HCT116 (cell line): ENCODE data around the gene TSKU. TPM values are rescaled to one million over a fixed set of nuclear protein-coding genes. Genes with fewer than 3 reads are reported as not detected.

Experiments
- ATAC-seq: fragments of 200-7000 bp; cut with Tn5 transposase; 2 replicates; pipeline ENCODE4 v1.9.1; 2020; ENCODE audit warnings: mild to moderate bottlenecking, moderate library complexity
- BruUV-seq: library from RNA; stranded (reverse); fragments of 400-500 nt; replicated peaks from 2 replicates; lab custom pipeline; 2021; lab: Mats Ljungman, UMichigan
- CTCF ChIA-PET: fragments of 300-600 bp; sonication (Branson Sonifier 250); formaldehyde crosslinking; loops from one replicate; lab custom pipeline; 2021; ENCODE audit warnings: antibody characterized with exemption; lab: Charles Lee
- POLR2A ChIA-PET: fragments of 300-600, 350-600 bp; sonication (Branson Sonifier 250); formaldehyde crosslinking; loops from one replicate; lab custom pipeline; 2021; ENCODE audit warnings: antibody characterized with exemption; lab: Charles Lee
- RAD21 ChIA-PET, 2 experiments: fragments of 300-600 bp; sonication (Branson Sonifier 250); formaldehyde crosslinking; loops; one replicate each; lab custom pipeline; 2023; ENCODE audit warnings: low total read pairs in 2 of 2; ENCODE audit not compliant: uncharacterized antibody in 2 of 2, unreplicated experiment in 2 of 2, low non-redundant PET in 1 of 2; lab: Charles Lee
- DNase-seq: peaks from one replicate; pipeline ENCODE4 v3.0.0-alpha.2; 2010; ENCODE audit warnings: low read depth, low spot score
- H2AFZ ChIP-seq: fragments of 200-600 bp; shearing (Covaris generic), sonication (generic); 2 replicates; pipeline ENCODE4 v1.6.1; 2017; ENCODE audit warnings: low read depth, mixed run types, mixed read lengths, antibody characterized with exemption, low read length; ENCODE audit not compliant: poor library complexity, severe bottlenecking
- H3K27ac ChIP-seq: 2 replicates; pipeline ENCODE4 v1.5.1; 2012; ENCODE audit warnings: low read depth, low read length
- H3K27me3 ChIP-seq: fragments of 200-600 bp; sonication (generic); 2 replicates; pipeline ENCODE4 v1.6.1; 2016; ENCODE audit warnings: mixed run types, low read length, mixed read lengths; ENCODE audit not compliant: insufficient read depth
- H3K36me3 ChIP-seq, 2 experiments: fragments of 200-500 bp in 1 of 2; fragments of 200-600 bp in 1 of 2; sonication (Bioruptor generic) in 1 of 2; sonication (generic) in 1 of 2; 2 replicates each; pipeline versions ENCODE4 v1.5.1 to v1.6.1; 2014 to 2016; ENCODE audit warnings: low read length in 2 of 2, inconsistent platforms in 1 of 2, mixed read lengths in 1 of 2, mixed run types in 1 of 2; ENCODE audit not compliant: insufficient read depth in 2 of 2, control insufficient read depth in 1 of 2
- H3K4me1 ChIP-seq, 2 experiments: fragments of 200-600 bp in 1 of 2; sonication (generic) in 1 of 2; 2 replicates each; pipeline versions ENCODE4 v1.5.1 to v1.6.1; 2012 to 2017; ENCODE audit warnings: low read length in 2 of 2, inconsistent platforms in 1 of 2, mild to moderate bottlenecking in 1 of 2, mixed read lengths in 1 of 2, mixed run types in 1 of 2, moderate library complexity in 1 of 2; ENCODE audit not compliant: insufficient read depth in 2 of 2, control insufficient read depth in 1 of 2
- H3K4me2 ChIP-seq: fragments of 200-600 bp; sonication (generic); 2 replicates; pipeline ENCODE4 v1.6.1; 2017; ENCODE audit warnings: mixed run types, low read length, mixed read lengths
- H3K4me3 ChIP-seq, 2 experiments: fragments of 200-600 bp in 1 of 2; sonication (generic) in 1 of 2; replicated peaks in 1 of 2; 2 replicates each; pipeline ENCODE4 v1.5.1; 2011 to 2016; ENCODE audit warnings: low read length in 2 of 2, control low read depth in 1 of 2, low read depth in 1 of 2, mild to moderate bottlenecking in 1 of 2, mixed read lengths in 1 of 2, mixed run types in 1 of 2
- H3K79me2 ChIP-seq: fragments of 200-600 bp; sonication (generic); 2 replicates; pipeline ENCODE4 v1.6.1; 2017; ENCODE audit warnings: mild to moderate bottlenecking, mixed run types, low read length, moderate library complexity, mixed read lengths; ENCODE audit not compliant: insufficient read depth
- H3K9ac ChIP-seq: fragments of 200-600 bp; sonication (generic); 2 replicates; pipeline ENCODE4 v1.6.1; 2016; ENCODE audit warnings: low read length, mixed read lengths
- H3K9me2 ChIP-seq: fragments of 200-600 bp; sonication (generic), shearing (Covaris generic); 2 replicates; pipeline ENCODE4 v1.6.1; 2017; ENCODE audit warnings: mixed run types, mild to moderate bottlenecking, moderate library complexity; ENCODE audit not compliant: insufficient read depth
- H3K9me3 ChIP-seq, 2 experiments: fragments of 200-500 bp in 1 of 2; fragments of 200-600 bp in 1 of 2; sonication (Bioruptor generic) in 1 of 2; sonication (generic) in 1 of 2; 2 replicates each; pipeline ENCODE4 v1.6.1; 2014 to 2017; ENCODE audit warnings: low read length in 2 of 2, mixed read lengths in 2 of 2, inconsistent platforms in 1 of 2, low read depth in 1 of 2, mild to moderate bottlenecking in 1 of 2, mixed run types in 1 of 2, moderate library complexity in 1 of 2; ENCODE audit not compliant: control insufficient read depth in 1 of 2, insufficient read depth in 1 of 2
- H4K20me1 ChIP-seq: fragments of 200-600 bp; sonication (generic), shearing (Covaris generic); 2 replicates; pipeline ENCODE4 v1.6.1; 2017; ENCODE audit warnings: mixed run types, mild to moderate bottlenecking, moderate library complexity; ENCODE audit not compliant: insufficient read depth
- ATF3 ChIP-seq: IDR thresholded peaks from 2 replicates; pipeline ENCODE4 v1.6.1; 2012
- CBX3 ChIP-seq: IDR thresholded peaks from 2 replicates; pipeline ENCODE4 v1.6.1; 2012; ENCODE audit warnings: low read depth
- CTCF ChIP-seq, 3 experiments: fragments of 200-600 bp in 1 of 3; sonication (generic) in 1 of 3; IDR thresholded peaks in 2 of 3; conservative IDR thresholded peaks in 1 of 3; 2 replicates each; pipeline ENCODE4 v1.5.1; 2012 to 2017; ENCODE audit warnings: low read depth in 2 of 3, low read length in 2 of 3, antibody characterized with exemption in 1 of 3, borderline replicate concordance in 1 of 3, control low read depth in 1 of 3, mild to moderate bottlenecking in 1 of 3, mixed read lengths in 1 of 3, mixed run types in 1 of 3, moderate library complexity in 1 of 3; ENCODE audit not compliant: insufficient read depth in 1 of 3
- EZH2 ChIP-seq: fragments of 200-600 bp; sonication (generic); IDR thresholded peaks from 2 replicates; pipeline ENCODE4 v1.6.1; 2017; ENCODE audit warnings: antibody characterized with exemption, mixed run types
- EZH2phosphoT487 ChIP-seq: fragments of 200-600 bp; IDR thresholded peaks from 2 replicates; pipeline ENCODE4 v1.6.1; 2018; ENCODE audit warnings: antibody characterized with exemption, borderline replicate concordance
- FOSL1 ChIP-seq: IDR thresholded peaks from 2 replicates; pipeline ENCODE4 v1.6.1; 2012; ENCODE audit warnings: low read depth
- POLR2A ChIP-seq: IDR thresholded peaks from 2 replicates; pipeline ENCODE4 v1.7.0; 2011; ENCODE audit warnings: borderline replicate concordance; ENCODE audit not compliant: insufficient read depth, insufficient read length; ENCODE audit errors: extremely low read depth
- POLR2AphosphoS5 ChIP-seq: IDR thresholded peaks from 2 replicates; pipeline ENCODE4 v1.6.1; 2011; ENCODE audit warnings: mild to moderate bottlenecking, low read depth, low read length, moderate library complexity
- RAD21 ChIP-seq: IDR thresholded peaks from 2 replicates; pipeline ENCODE4 v1.6.1; 2012; ENCODE audit warnings: low read depth, mild to moderate bottlenecking
- REST ChIP-seq: IDR thresholded peaks from 2 replicates; pipeline ENCODE4 v1.6.1; 2012; ENCODE audit warnings: low read depth
- ZBTB33 ChIP-seq: IDR thresholded peaks from 2 replicates; pipeline ENCODE4 v1.6.1; 2011; ENCODE audit warnings: mild to moderate bottlenecking, low read length, moderate library complexity; ENCODE audit not compliant: insufficient replicate concordance; ENCODE audit errors: extremely low read depth
- ZNF274 ChIP-seq: fragments of 200-500 bp; sonication (Bioruptor generic); IDR thresholded peaks from 2 replicates; pipeline ENCODE4 v1.6.1; 2014; ENCODE audit warnings: mild to moderate bottlenecking, low read depth, low read length, inconsistent platforms
- intact Hi-C: fragments of 100-400 bp; cut with micrococcal nuclease; formaldehyde crosslinking; loops from 2 replicates; pipeline ENCODE4 v1.10.0; 2022
- total RNA-seq: library from RNA; stranded (reverse); gene quantifications from one replicate; pipeline ENCODE4 v1.2.1, GENCODE V29; 2021; ENCODE audit not compliant: unreplicated experiment

Gene TSKU
- total RNA-seq, 1 experiment from 2014 or later: 21.9 TPM

GRCh38 chr11:76806131-76806530 is 23.0 kb downstream of the TSKU start:
- no peak overlapping the region for H3K4me2 ChIP-seq
- intact Hi-C loops: loop anchor here (2.0 to 5.0 kb wide), 3 partner anchors 33 to 286 kb away; partner anchors contain the start of gene ACER3
- H2AFZ ChIP-seq: no peak overlapping the region
- no peaks in the 10 kb centered on the region for H4K20me1 ChIP-seq
- no peaks in the 10 kb centered on the region for H3K27me3 ChIP-seq
- DNase-seq: no peak
- H3K9me3 ChIP-seq: no peaks in the 10 kb centered on the region
- BruUV-seq: no TSS peak
- no peak for TF ChIP-seq CBX3
- no peak for TF ChIP-seq CTCF (IDR thresholded peaks at IDR 0.05 in 2 of 3, conservative IDR thresholded peaks at IDR 0.05 in 1 of 3; ENCODE audit: borderline replicate concordance in 1 of 3, insufficient read depth in 1 of 3, low read depth in 2 of 3, low read length in 2 of 3)
- no peak for TF ChIP-seq EZH2
- TF ChIP-seq ATF3: no peak
- no peak for TF ChIP-seq ZNF274
- no peak for TF ChIP-seq RAD21
- no peak for TF ChIP-seq REST
- no peak for TF ChIP-seq EZH2phosphoT487
- no peak for TF ChIP-seq FOSL1
- TF ChIP-seq POLR2AphosphoS5: no peak
- TF ChIP-seq ZBTB33: no peak
- TF ChIP-seq POLR2A: no peak
- H3K9ac ChIP-seq: no peak overlapping the region
- ChIA-PET RAD21 (interaction anchor here in 1 of 2 experiments (0.8 kb wide), 1 partner anchor 113 kb away, joined by 3 read pairs; no protein-coding TSS in a partner anchor), CTCF (interaction anchor here (0.8 to 2.2 kb wide), 4 partner anchors 10 to 114 kb away, joined by 3 to 11 read pairs (median 4); no protein-coding TSS in a partner anchor), POLR2A (no interaction called here)
- peaks cover 0 to 3% of the 10 kb centered on the region in 2 experiments; a peak in 2 of 4 replicates for H3K4me1 ChIP-seq
- H3K79me2 ChIP-seq: no peaks in the 10 kb centered on the region
- no peak for ATAC-seq
- H3K36me3 ChIP-seq: no peaks in the 10 kb centered on the region
- H3K9me2 ChIP-seq: no peaks in the 10 kb centered on the region
- no peak overlapping the region for H3K27ac ChIP-seq
- H3K4me3 ChIP-seq: no peak overlapping the region
